GM12864 (cell line): Measurements from ENCODE around the gene ZMIZ1.

Source experiments
- DNase-seq: peaks from one replicate; pipeline ENCODE4 v3.0.0-alpha.2; 2011; ENCODE audit warnings: low read depth
- H3K4me3 ChIP-seq: 2 replicates; pipeline ENCODE4 v1.5.1; 2011; ENCODE audit warnings: mild to moderate bottlenecking, low read depth, low read length, control low read depth
- TF ChIP-seq, protein P1 (sequence below): IDR thresholded peaks from 2 replicates; pipeline ENCODE4 v1.5.1; 2011; ENCODE audit warnings: low read depth, mild to moderate bottlenecking, moderate library complexity, low read length, control low read depth, inconsistent platforms; ENCODE audit errors: missing control alignments

The ZMIZ1 gene

GRCh38 chr10:79057481-79058275, 11.1 kb upstream of the ZMIZ1 start:
- no peak for DNase-seq
- H3K4me3 ChIP-seq = no peak overlapping the region
- TF ChIP-seq, protein P1, sequence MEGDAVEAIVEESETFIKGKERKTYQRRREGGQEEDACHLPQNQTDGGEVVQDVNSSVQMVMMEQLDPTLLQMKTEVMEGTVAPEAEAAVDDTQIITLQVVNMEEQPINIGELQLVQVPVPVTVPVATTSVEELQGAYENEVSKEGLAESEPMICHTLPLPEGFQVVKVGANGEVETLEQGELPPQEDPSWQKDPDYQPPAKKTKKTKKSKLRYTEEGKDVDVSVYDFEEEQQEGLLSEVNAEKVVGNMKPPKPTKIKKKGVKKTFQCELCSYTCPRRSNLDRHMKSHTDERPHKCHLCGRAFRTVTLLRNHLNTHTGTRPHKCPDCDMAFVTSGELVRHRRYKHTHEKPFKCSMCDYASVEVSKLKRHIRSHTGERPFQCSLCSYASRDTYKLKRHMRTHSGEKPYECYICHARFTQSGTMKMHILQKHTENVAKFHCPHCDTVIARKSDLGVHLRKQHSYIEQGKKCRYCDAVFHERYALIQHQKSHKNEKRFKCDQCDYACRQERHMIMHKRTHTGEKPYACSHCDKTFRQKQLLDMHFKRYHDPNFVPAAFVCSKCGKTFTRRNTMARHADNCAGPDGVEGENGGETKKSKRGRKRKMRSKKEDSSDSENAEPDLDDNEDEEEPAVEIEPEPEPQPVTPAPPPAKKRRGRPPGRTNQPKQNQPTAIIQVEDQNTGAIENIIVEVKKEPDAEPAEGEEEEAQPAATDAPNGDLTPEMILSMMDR = no peak

- no peak for DNase-seq
- TF ChIP-seq, protein P1 = no peak
- H3K4me3 ChIP-seq = no peak overlapping the region
Measured at GRCh38 chr10:79058899-79059841, 9.6 kb upstream of the ZMIZ1 start.

DNA sequence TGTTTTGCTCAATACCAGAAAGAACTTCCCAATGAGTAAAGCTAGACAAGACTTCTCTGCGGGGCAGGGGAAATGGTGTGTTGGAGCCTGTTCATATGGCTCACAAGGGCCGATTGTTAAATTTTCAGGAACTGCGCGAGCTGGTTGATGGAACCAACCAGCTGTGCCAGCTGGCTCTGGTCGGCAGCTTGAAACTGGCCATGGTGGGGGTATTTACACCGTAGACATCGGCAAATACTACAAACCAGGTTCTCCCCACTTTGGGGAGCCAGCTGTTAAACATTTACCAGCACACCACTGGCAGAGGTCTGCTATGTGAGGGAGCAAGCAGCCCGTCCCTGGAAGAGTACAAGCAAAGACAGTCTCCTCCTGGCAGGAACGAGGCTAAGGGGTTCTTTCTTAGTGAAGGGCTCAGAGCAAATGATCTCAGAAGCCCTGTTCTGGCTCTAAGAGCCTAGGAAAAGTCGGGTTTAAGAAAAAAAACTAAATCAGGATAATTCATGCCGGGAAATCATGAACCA, 8.8 kb upstream of the ZMIZ1 start:
- DNase-seq = no peak
- TF ChIP-seq, protein P1 = no peak
- H3K4me3 ChIP-seq = no peak overlapping the region

GRCh38 chr10:79060641-79061255, 8.0 kb upstream of the ZMIZ1 start:
- no peak overlapping the region for H3K4me3 ChIP-seq
- DNase-seq = no peak
- TF ChIP-seq, protein P1 = no peak

DNA sequence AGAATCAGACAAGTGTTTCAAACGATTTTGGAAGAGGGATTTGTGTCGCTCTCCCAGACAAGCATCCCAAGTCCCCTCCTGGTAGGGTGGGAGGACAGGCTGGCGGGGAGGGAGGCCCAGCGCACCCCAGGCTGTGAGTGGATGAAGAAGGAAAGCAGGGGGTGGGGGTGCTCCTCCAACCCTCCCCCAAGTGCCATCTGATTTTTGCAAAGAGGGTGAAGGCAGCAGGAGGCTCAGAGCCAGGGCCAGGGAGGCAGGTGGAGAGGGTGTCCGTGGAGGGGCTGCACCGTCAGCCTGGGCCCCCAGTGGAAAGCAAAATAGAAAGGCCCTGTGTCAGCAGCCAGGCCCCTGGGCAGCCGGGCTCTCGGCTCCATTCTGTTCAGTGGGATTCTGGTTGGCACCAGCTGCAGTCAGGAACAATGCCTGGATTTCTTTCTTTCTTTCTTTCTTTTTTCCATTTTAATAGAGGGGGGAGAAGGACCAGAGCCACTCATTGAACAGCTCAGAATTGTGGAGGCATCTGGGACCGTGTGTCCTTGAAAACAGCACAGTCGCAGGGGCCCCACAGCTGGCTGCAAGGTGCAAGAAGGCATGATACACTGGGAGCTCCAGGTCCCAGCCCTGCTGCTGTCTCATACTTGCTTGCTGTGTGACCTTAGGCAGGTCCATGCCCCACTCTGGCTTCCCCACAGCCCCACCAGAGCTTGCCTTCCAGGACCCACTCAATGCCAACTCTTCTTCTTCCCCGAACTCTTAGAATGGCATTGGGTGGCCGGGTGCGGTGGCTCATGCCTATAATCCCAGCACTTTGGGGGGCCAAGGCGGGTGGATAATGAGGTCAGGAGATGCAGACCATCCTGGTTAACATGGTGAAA, 7.1 kb upstream of the ZMIZ1 start:
- DNase-seq = no peak
- H3K4me3 ChIP-seq = no peak overlapping the region
- TF ChIP-seq, protein P1 = no peak

DNA sequence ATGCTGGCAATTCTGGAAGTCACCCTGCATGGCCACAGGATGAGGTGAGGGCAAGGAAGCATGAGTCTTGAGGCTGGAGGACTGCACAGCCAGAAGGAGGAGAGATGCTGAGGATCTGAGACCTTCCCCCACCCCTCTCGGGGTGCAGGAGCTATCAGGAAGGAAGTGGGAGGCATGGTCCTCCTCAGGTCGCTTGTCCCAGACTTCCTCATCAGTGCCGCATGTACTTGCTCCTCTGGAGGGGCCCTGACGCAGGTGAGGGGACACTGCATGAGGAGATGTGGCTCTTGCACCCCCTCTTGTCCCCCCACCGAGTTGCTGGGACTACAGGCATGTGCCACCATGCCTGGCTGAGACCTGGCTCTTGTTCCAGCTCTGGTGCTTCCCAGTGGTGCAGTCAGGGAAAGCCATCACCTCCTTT, 5.7 kb upstream of the ZMIZ1 start:
- TF ChIP-seq, protein P1 = no peak
- no peak overlapping the region for H3K4me3 ChIP-seq
- no peak for DNase-seq
